NCI-H1694 treated with DMSO at 0.1 percent for 48 hours (cell line): ENCODE data around the gene NEK2.
"Not testable (repeated sequence)": the region's sequence is repeated elsewhere in the genome, so short reads cannot be mapped to it uniquely, and the experiment has no call there.

Experiments
- DNase-seq: peaks from one replicate; lab custom pipeline; 2025; lab: John Stamatoyannopoulos, UW

Gene NEK2

GRCh38 chr1:211632808-211633523, 42.5 kb downstream of the NEK2 start:
- peak; percentile 16 for DNase-seq

GRCh38 chr1:211632117-211632807, 43.2 kb downstream of the NEK2 start:
- DNase-seq = no peak

GRCh38 chr1:211631168-211631567, 44.3 kb downstream of the NEK2 start:
- no peak for DNase-seq

GRCh38 chr1:211630236-211631081, 45.0 kb downstream of the NEK2 start:
- DNase-seq = no peak

- DNase-seq = no peak
These were observed 47.0 kb downstream of the NEK2 start for GRCh38 chr1:211628417-211628816.

- DNase-seq = no peak
These were observed 48.2 kb downstream of the NEK2 start for GRCh38 chr1:211627259-211627658.

GRCh38 chr1:211625866-211626265, 49.6 kb downstream of the NEK2 start:
- DNase-seq = not testable (repeated sequence)

GRCh38 chr1:211625040-211625439, 50.4 kb downstream of the NEK2 start:
- DNase-seq = peak; percentile 10

GRCh38 chr1:211623515-211623914, 51.9 kb downstream of the NEK2 start:
- no peak for DNase-seq

GRCh38 chr1:211621447-211622198, 53.8 kb downstream of the NEK2 start:
- no peak for DNase-seq

- no peak for DNase-seq
These were observed 55.3 kb downstream of the NEK2 start for GRCh38 chr1:211620097-211620496.

- DNase-seq = no peak
These were observed 56.1 kb downstream of the NEK2 start for GRCh38 chr1:211619033-211619996.

- DNase-seq = no peak
These were observed 58.5 kb downstream of the NEK2 start for GRCh38 chr1:211616965-211617297.

GRCh38 chr1:211616231-211616964, 59.0 kb downstream of the NEK2 start:
- no peak for DNase-seq

- DNase-seq = no peak
These were observed 60.8 kb downstream of the NEK2 start for GRCh38 chr1:211614615-211615014.

- no peak for DNase-seq
These were observed 61.5 kb downstream of the NEK2 start for GRCh38 chr1:211613951-211614350.

GRCh38 chr1:211613108-211613947, 62.1 kb downstream of the NEK2 start:
- DNase-seq = no peak

- no peak for DNase-seq
These were observed 62.7 kb downstream of the NEK2 start for GRCh38 chr1:211612786-211613107.
